ENCODE results near the gene HSP90AA1. TPM values are rescaled to one million over a fixed set of nuclear protein-coding genes. Genes with fewer than 3 reads are reported as not detected.

HSP90AA1 gene
- total RNA-seq, 2 experiments from 2014 or later, result 451 to 462 TPM

DNA sequence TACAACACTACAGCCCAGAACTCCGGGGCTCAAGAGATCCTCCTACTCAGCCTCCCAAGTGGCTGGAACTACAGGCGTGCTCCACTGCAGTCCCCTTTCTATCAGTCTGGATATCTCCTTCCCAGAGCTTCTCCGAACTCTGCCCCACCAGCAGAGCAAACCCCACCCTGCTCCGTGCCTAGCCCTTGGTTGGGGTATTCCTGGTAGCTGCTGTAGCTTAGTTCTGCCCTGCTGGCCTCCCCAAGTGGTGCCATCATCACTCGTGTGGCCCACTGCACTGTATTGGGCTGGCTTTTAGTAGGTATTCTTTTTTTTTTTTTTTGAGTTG lies 9.5 kb downstream of the HSP90AA1 start:
- Mint-ChIP-seq H3K4me3 (no peak overlapping the region), H3K9me3 (no peaks in the 10 kb centered on the region), H3K36me3 (ENCODE audit: low read depth) (peaks cover 43% of the 10 kb centered on the region), H3K27ac (no peak overlapping the region), H3K4me1 (ENCODE audit: low read depth) (peaks cover 28% of the 10 kb centered on the region), H3K27me3 (no peaks in the 10 kb centered on the region)
- intact Hi-C loops (cut with DNase I, micrococcal nuclease), result no loop called here
- Histone ChIP-seq H3K4me1 (ENCODE audit: insufficient read depth, low read length) (no peaks in the 10 kb centered on the region), H3K27me3 (ENCODE audit: control insufficient read depth in 1 of 2, insufficient read depth in 2 of 2, low read length in 2 of 2) (no peaks in the 10 kb centered on the region), H3K27ac (ENCODE audit: low read depth in 1 of 2, low read length in 2 of 2) (no peak overlapping the region), H3K4me3 (ENCODE audit: low read length) (no peak overlapping the region), H3K36me3 (ENCODE audit: insufficient read depth, low read length) (peaks cover 35% of the 10 kb centered on the region), H3K9me3 (ENCODE audit: control insufficient read depth in 1 of 2, insufficient read depth in 1 of 2, low read length in 2 of 2) (no peaks in the 10 kb centered on the region)
- CTCF ChIA-PET, result interaction anchor here (0.7 kb wide), 1 partner anchor 438 kb away, joined by 3 read pairs; no protein-coding TSS in a partner anchor
- no peak for DNase-seq
- TF ChIP-seq, protein P1, sequence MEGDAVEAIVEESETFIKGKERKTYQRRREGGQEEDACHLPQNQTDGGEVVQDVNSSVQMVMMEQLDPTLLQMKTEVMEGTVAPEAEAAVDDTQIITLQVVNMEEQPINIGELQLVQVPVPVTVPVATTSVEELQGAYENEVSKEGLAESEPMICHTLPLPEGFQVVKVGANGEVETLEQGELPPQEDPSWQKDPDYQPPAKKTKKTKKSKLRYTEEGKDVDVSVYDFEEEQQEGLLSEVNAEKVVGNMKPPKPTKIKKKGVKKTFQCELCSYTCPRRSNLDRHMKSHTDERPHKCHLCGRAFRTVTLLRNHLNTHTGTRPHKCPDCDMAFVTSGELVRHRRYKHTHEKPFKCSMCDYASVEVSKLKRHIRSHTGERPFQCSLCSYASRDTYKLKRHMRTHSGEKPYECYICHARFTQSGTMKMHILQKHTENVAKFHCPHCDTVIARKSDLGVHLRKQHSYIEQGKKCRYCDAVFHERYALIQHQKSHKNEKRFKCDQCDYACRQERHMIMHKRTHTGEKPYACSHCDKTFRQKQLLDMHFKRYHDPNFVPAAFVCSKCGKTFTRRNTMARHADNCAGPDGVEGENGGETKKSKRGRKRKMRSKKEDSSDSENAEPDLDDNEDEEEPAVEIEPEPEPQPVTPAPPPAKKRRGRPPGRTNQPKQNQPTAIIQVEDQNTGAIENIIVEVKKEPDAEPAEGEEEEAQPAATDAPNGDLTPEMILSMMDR (IDR thresholded peaks at IDR 0.05), result no peak
- ATAC-seq (ENCODE audit: poor library complexity), result no peak
- POLR2A ChIA-PET, result interaction anchor here (0.8 to 1.4 kb wide), 3 partner anchors 9 to 48 kb away, joined by 3 to 6 read pairs (median 3); no protein-coding TSS in a partner anchor

DNA sequence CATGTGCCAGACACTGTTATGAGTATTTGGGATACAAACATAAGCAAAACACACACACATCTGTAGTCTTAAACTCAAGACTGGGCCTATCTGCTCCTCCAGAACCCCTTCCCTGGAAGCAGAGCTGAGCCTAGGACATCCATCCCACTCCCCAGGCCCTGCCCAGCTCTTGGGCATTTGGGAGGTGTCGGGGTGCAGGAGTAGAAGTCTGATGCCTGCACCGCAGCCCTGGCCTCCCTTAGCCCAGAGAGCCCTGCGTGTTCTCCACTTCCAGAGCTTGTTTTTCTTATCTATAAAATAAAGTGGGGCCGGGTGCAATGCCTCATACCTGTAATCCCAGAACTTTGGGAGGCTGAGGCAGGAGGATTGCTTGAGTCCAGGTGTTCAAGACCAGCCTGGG lies 11.7 kb downstream of the HSP90AA1 start:
- intact Hi-C loops (cut with DNase I, micrococcal nuclease), result no loop called here
- no peak overlapping the region for H3K27ac Mint-ChIP-seq
- DNase-seq, result no peak
- ChIA-PET POLR2A (interaction anchor here (1.1 kb wide), 1 partner anchor 108 kb away, joined by 3 read pairs; no protein-coding TSS in a partner anchor), CTCF (no interaction called here)
- H3K4me3 ChIP-seq (ENCODE audit: low read length), result no peak overlapping the region
- no peak overlapping the region for H3K4me3 Mint-ChIP-seq
- no peaks in the 10 kb centered on the region for H3K27me3 ChIP-seq (ENCODE audit: control insufficient read depth in 1 of 2, insufficient read depth in 2 of 2, low read length in 2 of 2)
- H3K4me1 Mint-ChIP-seq (ENCODE audit: low read depth), result peaks cover 9% of the 10 kb centered on the region
- no peaks in the 10 kb centered on the region for H3K4me1 ChIP-seq (ENCODE audit: insufficient read depth, low read length)
- no peak overlapping the region for H3K27ac ChIP-seq (ENCODE audit: low read depth in 1 of 2, low read length in 2 of 2)
- H3K9me3 Mint-ChIP-seq, result no peaks in the 10 kb centered on the region
- no peaks in the 10 kb centered on the region for H3K27me3 Mint-ChIP-seq
- no peak for ATAC-seq (ENCODE audit: poor library complexity)
- H3K9me3 ChIP-seq (ENCODE audit: control insufficient read depth in 1 of 2, insufficient read depth in 1 of 2, low read length in 2 of 2), result no peaks in the 10 kb centered on the region
- peaks cover 14% of the 10 kb centered on the region for H3K36me3 ChIP-seq (ENCODE audit: insufficient read depth, low read length)
- H3K36me3 Mint-ChIP-seq (ENCODE audit: low read depth), result peaks cover 21% of the 10 kb centered on the region
- TF ChIP-seq, protein P1 (IDR thresholded peaks at IDR 0.05), result no peak

DNA sequence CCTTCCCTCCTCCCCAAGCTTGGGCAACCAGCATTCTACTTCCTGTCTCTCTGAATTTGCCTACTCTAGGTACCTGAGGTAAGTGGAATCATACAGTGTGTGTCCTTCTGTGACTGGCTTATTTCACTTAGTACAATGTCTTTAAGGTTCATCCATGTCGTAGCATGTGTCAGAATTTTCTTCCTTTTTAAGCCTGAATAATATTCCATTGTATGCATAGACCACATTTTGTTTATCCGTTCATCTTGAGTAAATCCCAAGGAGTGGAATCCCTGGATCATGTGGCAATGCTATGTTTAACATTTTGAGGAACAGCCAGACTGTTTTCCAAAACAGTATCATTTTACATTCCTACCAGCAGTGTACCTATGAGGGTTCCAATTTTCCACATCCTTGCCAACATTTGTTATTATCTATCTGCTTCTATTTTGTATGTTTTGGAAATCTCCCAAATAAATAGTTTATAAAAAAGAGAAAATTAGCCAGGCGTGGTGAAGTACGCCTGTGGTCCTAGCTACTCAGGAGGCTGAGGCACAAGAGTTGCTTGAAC lies 12.4 kb downstream of the HSP90AA1 start:
- H3K36me3 Mint-ChIP-seq (ENCODE audit: low read depth), result peaks cover 15% of the 10 kb centered on the region
- Histone ChIP-seq H3K4me1 (ENCODE audit: insufficient read depth, low read length) (no peaks in the 10 kb centered on the region), H3K36me3 (ENCODE audit: insufficient read depth, low read length) (peaks cover 7% of the 10 kb centered on the region), H3K27me3 (ENCODE audit: control insufficient read depth in 1 of 2, insufficient read depth in 2 of 2, low read length in 2 of 2) (no peaks in the 10 kb centered on the region), H3K9me3 (ENCODE audit: control insufficient read depth in 1 of 2, insufficient read depth in 1 of 2, low read length in 2 of 2) (no peaks in the 10 kb centered on the region), H3K4me3 (ENCODE audit: low read length) (no peak overlapping the region), H3K27ac (ENCODE audit: low read depth in 1 of 2, low read length in 2 of 2) (no peak overlapping the region)
- H3K4me3 Mint-ChIP-seq, result no peak overlapping the region
- DNase-seq (no peak), ATAC-seq (ENCODE audit: poor library complexity) (no peak)
- peaks cover 2% of the 10 kb centered on the region for H3K4me1 Mint-ChIP-seq (ENCODE audit: low read depth)
- H3K27ac Mint-ChIP-seq, result no peak overlapping the region
- CTCF ChIA-PET, result no interaction called here
- no peaks in the 10 kb centered on the region for H3K9me3 Mint-ChIP-seq
- POLR2A ChIA-PET, result no interaction called here
- no peaks in the 10 kb centered on the region for H3K27me3 Mint-ChIP-seq
- intact Hi-C loops (cut with DNase I, micrococcal nuclease), result no loop called here
- TF ChIP-seq, protein P1 (IDR thresholded peaks at IDR 0.05), result no peak

All from CD4-positive, alpha-beta T cell (primary cell).